Neural cell (in vitro differentiated cells): ENCODE measurements around the gene TECPR2.
"Not testable (repeated sequence)": the region's sequence is repeated elsewhere in the genome, so short reads cannot be mapped to it uniquely, and the experiment has no call there.

Experiments
- EZH2 ChIP-seq: fragments of 200-600, 300-800 bp; shearing (Covaris generic), sonication (generic); IDR thresholded peaks from 2 replicates; pipeline ENCODE4 v1.6.1; 2014; ENCODE audit warnings: antibody characterized with exemption, low read length, borderline replicate concordance, mild to moderate bottlenecking; ENCODE audit not compliant: insufficient read depth, poor library complexity, severe bottlenecking
- POLR2AphosphoS5 ChIP-seq: IDR thresholded peaks from 2 replicates; pipeline ENCODE4 v1.6.1; 2012
- TF ChIP-seq, protein P1 (sequence below): fragments of 450-650 bp; IDR thresholded peaks from 2 replicates; pipeline ENCODE4 v1.5.1; 2014; ENCODE audit warnings: antibody characterized with exemption, mild to moderate bottlenecking, moderate library complexity; ENCODE audit not compliant: poor library complexity, severe bottlenecking

- not testable (repeated sequence) for TF ChIP-seq POLR2AphosphoS5, EZH2
- TF ChIP-seq, protein P1, sequence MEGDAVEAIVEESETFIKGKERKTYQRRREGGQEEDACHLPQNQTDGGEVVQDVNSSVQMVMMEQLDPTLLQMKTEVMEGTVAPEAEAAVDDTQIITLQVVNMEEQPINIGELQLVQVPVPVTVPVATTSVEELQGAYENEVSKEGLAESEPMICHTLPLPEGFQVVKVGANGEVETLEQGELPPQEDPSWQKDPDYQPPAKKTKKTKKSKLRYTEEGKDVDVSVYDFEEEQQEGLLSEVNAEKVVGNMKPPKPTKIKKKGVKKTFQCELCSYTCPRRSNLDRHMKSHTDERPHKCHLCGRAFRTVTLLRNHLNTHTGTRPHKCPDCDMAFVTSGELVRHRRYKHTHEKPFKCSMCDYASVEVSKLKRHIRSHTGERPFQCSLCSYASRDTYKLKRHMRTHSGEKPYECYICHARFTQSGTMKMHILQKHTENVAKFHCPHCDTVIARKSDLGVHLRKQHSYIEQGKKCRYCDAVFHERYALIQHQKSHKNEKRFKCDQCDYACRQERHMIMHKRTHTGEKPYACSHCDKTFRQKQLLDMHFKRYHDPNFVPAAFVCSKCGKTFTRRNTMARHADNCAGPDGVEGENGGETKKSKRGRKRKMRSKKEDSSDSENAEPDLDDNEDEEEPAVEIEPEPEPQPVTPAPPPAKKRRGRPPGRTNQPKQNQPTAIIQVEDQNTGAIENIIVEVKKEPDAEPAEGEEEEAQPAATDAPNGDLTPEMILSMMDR = not testable (repeated sequence)
These were observed 11.1 kb upstream of the TECPR2 start for GRCh38 chr14:102351593-102351992.
